DMS 273 treated with DMSO at 0.1 percent for 48 hours (cell line): ENCODE results near the gene NOBOX.
A peak's percentile ranks its signal among the peaks of the same experiment; 100 is the strongest.
"Not testable (repeated sequence)": the region's sequence is repeated elsewhere in the genome, so short reads cannot be mapped to it uniquely, and the experiment has no call there.

ENCODE experiments used
- DNase-seq: peaks from one replicate; lab custom pipeline; 2025; lab: John Stamatoyannopoulos, UW

Gene NOBOX

DNA sequence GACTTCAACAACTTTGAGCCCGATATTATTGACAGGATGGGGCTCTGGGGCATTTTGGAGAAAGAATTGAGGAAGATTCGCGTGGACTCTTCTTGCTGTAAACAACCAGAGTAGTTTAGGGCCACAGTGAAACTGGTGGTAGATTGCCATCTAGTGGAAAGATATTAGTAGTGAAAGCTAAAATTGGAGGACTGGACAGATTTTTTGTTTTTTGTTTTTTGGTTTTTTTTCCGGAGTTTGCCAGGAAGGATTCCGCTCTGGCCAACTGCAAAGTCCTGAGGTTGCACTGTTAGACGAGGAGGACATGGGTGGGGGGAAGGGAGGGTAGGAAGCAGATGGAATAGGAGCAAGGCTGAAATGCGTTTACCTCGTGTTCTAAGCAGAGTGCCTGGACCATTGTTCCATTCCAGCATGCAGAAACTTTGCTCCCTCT is 11.7 kb downstream of the NOBOX start:
- DNase-seq, result peak; percentile 4

DNA sequence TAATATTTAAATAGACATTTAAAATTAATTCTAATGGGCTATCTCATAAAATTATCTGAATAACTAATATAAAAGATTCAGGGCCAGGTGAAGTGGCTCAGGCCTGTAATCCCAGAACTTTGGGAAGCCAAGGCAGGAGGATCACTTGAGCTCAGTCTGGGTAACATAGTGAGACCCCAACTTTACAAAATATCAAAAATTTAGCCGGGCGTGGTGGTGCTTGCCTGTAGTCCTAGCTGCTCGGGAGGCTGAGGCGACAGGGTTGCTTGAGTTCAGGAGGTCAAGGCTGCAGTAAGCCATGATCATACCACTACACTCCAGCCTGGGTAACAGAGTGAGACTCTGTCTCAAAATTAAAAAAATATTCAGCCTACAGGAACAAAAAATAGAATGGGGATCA is 12.5 kb downstream of the NOBOX start:
- no peak for DNase-seq

DNA sequence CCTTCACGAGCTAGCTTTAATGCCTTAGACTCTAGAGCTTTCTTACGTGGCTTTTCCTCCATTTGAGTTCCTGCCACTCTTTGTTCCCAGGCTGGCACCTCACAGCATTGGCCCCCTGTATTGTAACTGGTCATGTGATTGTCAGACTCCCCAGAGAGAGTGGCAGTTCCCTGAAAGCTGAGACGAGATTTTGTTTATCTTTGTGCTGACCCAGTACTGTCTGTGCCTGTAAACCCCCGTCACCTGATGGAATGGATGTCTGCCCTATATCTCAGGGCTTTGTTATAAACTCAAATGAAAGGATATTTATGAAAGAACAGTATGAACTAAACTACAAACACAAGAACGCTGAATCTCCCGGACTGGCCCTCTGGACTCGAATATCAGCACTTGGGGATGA is 13.0 kb downstream of the NOBOX start:
- no peak for DNase-seq

GRCh38 chr7:144388950-144389349 is 14.5 kb downstream of the NOBOX start:
- DNase-seq, result no peak

DNA sequence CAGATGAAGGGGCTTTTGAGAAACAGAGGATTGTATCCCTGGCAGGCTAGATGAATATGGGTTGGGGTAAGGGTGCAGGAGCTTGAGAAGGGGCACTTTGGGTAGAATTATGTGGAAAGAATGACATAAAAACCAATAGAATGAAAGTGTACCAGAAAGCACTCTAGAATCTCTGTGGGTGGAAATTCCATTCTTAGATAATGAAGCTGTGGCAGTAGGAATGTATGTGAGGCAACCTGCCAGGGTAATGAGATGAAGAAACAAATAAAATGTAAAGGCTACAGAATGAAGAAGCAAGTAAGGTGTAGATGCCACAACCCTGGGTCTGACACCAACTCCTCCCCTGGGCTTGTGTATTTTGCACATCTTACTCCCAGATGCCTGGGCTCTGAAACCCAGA is 16.8 kb downstream of the NOBOX start:
- DNase-seq, result no peak

GRCh38 chr7:144384555-144385245 is 18.8 kb downstream of the NOBOX start:
- no peak for DNase-seq

GRCh38 chr7:144384071-144384470 is 19.4 kb downstream of the NOBOX start:
- no peak for DNase-seq

GRCh38 chr7:144379776-144380384 is 23.6 kb downstream of the NOBOX start:
- DNase-seq, result no peak

GRCh38 chr7:144378651-144379050 is 24.8 kb downstream of the NOBOX start:
- no peak for DNase-seq

DNA sequence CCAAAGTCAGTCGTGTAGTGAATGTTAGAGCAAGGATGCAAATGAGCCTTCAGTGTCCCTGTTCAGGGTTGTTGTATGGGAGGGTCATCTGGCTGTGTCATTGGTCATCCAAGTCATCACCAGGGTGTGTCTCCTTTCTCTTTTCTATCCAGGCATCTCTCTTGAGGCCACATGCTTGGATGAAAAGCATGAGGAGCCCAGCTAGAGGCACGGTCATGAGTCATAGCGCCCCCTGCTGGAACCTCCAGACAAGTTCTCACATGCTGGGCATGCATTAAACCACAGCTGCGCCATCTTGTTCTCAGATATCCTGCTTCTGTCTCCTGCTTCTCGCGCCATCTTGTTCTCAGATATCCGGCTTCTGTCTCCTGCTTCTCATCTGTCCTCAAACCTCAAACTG is 34.3 kb downstream of the NOBOX start:
- not testable (repeated sequence) for DNase-seq

DNA sequence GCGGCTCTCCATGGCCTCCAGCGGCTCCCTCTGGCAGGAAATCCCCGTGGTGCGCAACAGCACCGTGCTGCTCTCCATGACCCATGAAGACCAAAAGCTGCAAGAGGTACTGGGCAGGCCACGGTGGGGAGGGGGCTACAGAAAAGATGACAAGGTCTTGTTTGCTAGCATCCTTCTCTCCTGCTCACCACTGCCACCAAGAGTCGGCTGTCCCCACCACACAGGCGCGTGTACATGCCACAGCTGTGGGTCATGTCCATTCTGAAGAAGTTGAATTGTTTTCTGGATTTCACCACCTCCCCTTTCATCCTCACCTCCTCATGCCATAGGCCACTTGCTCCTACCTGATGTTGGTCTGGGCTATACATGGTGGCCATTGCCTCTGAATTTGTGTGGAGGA is 36.2 kb downstream of the NOBOX start:
- not testable (repeated sequence) for DNase-seq

DNA sequence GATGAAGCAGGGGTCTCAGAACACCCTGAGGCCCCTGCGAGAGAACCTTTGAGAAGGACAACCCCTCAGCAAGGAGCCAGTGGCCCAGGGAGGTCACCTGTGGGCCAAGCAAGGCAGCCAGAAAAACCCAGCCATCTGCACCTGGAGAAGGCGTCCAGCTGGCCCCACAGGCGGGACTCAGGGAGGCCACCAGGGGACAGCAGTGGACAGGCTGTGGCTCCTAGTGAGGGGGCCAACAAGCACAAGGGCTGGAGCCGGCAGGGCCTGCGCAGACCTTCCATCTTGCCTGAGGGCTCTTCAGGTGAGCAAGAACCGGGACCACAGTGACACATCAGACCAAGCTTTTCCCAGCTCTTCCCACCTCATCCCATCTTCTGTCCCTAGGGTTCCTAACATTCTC is 38.0 kb downstream of the NOBOX start:
- DNase-seq, result not testable (repeated sequence)

GRCh38 chr7:144362061-144362460 is 41.4 kb downstream of the NOBOX start:
- DNase-seq, result not testable (repeated sequence)

DNA sequence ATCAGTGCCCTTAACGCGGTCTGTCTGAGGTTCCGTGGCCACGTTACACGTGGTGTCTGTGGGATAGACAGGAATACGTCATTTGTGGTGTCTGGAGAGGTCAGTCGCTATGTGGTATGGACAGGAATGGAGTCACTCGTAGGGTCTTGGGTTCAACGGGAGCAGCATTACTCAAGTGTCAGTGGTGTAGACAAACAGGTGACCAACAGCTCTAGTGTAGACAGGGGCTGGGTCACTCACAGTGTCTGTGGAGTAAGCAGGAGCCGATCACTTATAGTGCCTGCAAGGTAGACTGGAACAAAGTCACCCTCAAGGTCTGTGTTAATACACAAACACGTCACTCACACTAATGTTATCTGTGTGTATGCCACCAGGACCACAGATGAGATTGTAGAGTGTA is 46.6 kb downstream of the NOBOX start:
- not testable (repeated sequence) for DNase-seq

- not testable (repeated sequence) for DNase-seq
These were observed 47.3 kb downstream of the NOBOX start for GRCh38 chr7:144356185-144356584.

DNA sequence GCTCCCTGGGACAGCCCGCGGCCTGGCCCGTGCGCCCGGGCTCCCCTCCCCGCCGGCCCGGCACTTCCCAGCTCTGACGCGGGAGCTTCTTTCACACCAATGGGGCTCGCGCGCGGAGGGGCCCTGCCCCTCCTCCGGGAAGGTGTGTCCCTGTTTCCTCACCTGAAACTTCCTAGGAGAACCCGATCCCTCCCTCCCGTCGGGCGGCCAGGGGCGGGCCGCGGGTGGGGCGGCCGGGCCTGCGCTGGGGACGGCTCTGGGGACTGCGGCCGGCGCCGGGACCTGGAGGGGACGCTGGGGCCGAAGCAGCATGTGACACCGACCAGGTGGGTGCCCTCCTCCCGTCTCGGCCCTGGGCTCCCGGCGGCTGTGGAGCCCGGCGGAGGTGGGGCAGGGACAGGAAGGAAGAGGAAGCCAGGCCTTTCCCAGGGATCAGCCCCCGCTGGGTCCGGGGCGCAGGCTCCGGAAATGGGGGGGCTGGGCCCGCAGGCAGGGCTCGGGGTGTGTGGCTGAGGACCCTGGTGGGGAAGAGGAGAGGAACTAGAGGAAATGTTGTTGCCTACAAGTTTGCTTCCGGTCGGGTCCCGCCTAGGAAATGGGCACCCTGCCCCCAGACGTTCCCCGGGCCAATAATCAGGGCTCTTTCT is 48.2 kb downstream of the NOBOX start, which contains the start of gene ARHGEF5:
Gene ARHGEF5, plus strand, starts transcription at position 227 of the 647 bp plus-strand sequence. CDS start 7,268 bp downstream, outside the sequence.
- not testable (repeated sequence) for DNase-seq

DNA sequence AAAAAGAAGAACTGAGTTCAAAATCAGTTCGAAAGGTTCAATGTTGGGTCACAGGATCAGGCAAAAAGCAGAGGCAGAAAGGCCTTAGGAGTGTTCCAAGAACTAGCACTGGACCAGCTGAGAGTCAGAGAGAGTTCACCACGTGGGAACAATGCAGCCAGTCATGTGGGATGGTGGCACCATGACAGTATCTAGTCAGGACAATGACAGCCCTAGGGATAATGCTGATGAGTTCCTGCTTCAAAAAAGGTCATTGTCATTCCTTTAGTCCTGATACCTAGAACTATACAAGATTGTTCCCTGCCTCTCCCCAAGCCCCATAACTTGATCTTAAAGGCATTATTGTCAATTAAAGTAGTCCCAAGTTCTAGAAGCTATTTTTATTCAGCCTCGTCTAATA is 51.8 kb downstream of the NOBOX start:
- DNase-seq, result not testable (repeated sequence)

DNA sequence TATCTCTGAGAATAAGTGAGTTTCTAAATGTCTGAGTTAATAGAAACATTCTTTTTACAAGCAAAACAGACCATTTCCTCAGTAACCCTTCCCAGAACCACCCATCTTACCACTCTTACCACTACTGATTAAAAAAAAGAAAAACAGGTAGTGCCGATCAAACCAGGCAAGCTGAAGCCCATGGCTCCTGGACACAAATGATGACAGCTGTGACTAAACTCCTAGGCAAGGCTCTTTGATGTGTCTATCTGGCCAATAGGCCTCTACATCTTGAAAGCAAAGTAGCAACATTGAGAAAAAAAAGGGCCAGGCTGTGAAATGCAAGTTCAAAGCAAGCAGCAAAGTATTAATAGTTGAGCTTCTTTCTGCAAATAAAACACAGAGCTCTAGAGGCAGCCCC is 54.9 kb downstream of the NOBOX start:
- DNase-seq, result not testable (repeated sequence)
